Psoas muscle (tissue), 8 donors: ENCODE results near the gene MYO7A. TPM values are rescaled to one million over a fixed set of nuclear protein-coding genes. Genes with fewer than 3 reads are reported as not detected.

Source experiments
- ATAC-seq, 4 donors: fragments of 200-7000 bp; cut with Tn5 transposase; one replicate each; pipeline ENCODE4 v1.9.1; 2020; ENCODE audit warnings: moderate library complexity in 3 of 4, mild to moderate bottlenecking in 2 of 4
- DNase-seq, 2 donors: peaks; one replicate each; pipeline ENCODE4 v3.0.0-alpha.2; 2020
- H3K27ac ChIP-seq: fragments of 200-600 bp; one replicate; pipeline ENCODE4 v1.8.0; 2022
- H3K27me3 ChIP-seq, 3 donors: fragments of 200-600 bp in 1 of 3; one replicate each; pipeline versions ENCODE4 v1.6.1 to v1.8.0; 2013 to 2022; ENCODE audit warnings: low read length in 2 of 3, mild to moderate bottlenecking in 2 of 3, moderate library complexity in 1 of 3; ENCODE audit not compliant: insufficient read depth in 3 of 3
- H3K36me3 ChIP-seq, 2 donors: fragments of 200-600 bp in 1 of 2; one replicate each; pipeline versions ENCODE4 v1.6.1 to v1.8.0; 2013 to 2022; ENCODE audit warnings: low read depth in 1 of 2, mild to moderate bottlenecking in 1 of 2, moderate library complexity in 1 of 2; ENCODE audit not compliant: insufficient read depth in 1 of 2
- H3K4me1 ChIP-seq: fragments of 200-600 bp; one replicate; pipeline ENCODE4 v1.8.0; 2022
- H3K4me3 ChIP-seq: fragments of 200-600 bp; one replicate; pipeline ENCODE4 v1.8.0; 2022; ENCODE audit warnings: mild to moderate bottlenecking
- H3K9me3 ChIP-seq: fragments of 200-600 bp; one replicate; pipeline ENCODE4 v1.8.0; 2022
- CTCF ChIP-seq: fragments of 200-600 bp; IDR thresholded peaks from one replicate; pipeline ENCODE4 v1.8.0; 2022; ENCODE audit warnings: antibody characterized with exemption
- WGBS, 3 donors: extraction: QIAGEN DNeasy Blood & Tissue Kit; methylation state at CpG; one replicate each; pipeline versions ENCODE4 v1.1.6 to v1.1.7; 2013; 5-methylcytosine and 5-hydroxymethylcytosine counted together
- intact Hi-C, 2 donors: fragments of 100-400 bp; cut with DNase I; formaldehyde crosslinking; loops; one replicate each; pipeline versions ENCODE4 v1.11.0 to v1.14.2; 2022
- polyA plus RNA-seq, 3 donors: library from polyadenylated mRNA; stranded (reverse); fragments of 200-250 nt; gene quantifications; one replicate each; pipeline ENCODE4 v1.2.3, GENCODE V29; 2013
- total RNA-seq, 4 donors: library from RNA; stranded (reverse); fragmentation: NEBNext Ultra II Directional in 2 of 4; extraction: Animal tissue kit (Norgen Biotek cat#: 25700) in 2 of 4; gene quantifications; one replicate each; pipeline versions ENCODE4 v1.2.1 to v1.2.4, GENCODE V29; 2021 to 2023
- donor health status: healthy with polysubstance abuse.
- donor health status: DM: no; HTN: no; CAD: no; lungs with moderate emphysema.
- donor health status: Bipolar disorder and iron deficiency.
- donor health status: healthy.
- donor health status: DM: yes; HTN: yes; CAD: no.
- donor health status: DM: no; HTN: no; CAD: no.
- donor health status: DM: no; HTN: no; CAD: no.
- donor health status: DM: yes; HTN: yes; CAD: no.

The MYO7A gene
- total and polyA plus RNA-seq, 7 donors, result 0.62 to 3.0 (median 2.3) TPM

DNA sequence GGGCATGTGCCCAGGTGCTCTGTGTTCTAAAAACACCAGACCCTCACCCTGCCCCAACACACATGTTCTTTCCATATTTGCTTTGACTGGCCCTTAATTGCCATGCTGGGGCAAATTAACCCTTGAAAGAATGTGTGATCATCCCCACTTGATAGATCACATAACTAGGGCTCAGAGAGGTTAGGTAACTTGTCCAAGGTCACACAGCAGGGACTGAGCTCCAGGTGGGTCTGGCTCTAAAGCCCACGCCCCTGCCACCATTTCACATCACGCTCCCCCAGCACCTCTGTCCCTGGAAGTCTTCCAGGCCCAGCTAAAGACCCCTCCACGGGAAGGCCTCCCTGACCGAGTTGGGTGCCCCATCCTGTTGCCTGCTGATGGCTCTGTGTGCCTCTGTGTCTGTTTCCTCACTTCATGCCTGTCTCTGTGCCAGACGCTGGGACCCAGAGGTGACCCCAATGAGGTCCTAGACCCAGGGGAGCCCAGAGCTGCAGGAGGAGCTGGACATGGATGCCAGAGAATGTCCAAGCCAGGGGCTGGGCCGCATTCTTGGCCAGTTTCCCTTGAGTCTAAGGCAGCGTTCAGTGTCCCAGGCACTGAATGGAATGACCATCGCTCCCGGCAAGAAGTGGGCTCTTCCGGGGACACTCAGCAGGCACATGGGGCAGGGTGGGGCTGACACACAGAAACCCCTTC is 79.7 kb downstream of the MYO7A start:
- peak in 1 of 2 donors; percentile 52 for DNase-seq
- Histone ChIP-seq H3K9me3 (no peaks in the 10 kb centered on the region), H3K36me3 (no peaks in the 10 kb centered on the region), H3K4me3 (no peak overlapping the region), H3K4me1 (no peaks in the 10 kb centered on the region), H3K27me3 (no peaks in the 10 kb centered on the region), H3K27ac (no peak overlapping the region)
- whole genome bisulfite sequencing, 3 donors, result 42 to 62% (median 51%) methylated on average over 10 of the region's 10 CpGs
- TF ChIP-seq CTCF, result no peak
- intact Hi-C loops, result no loop called here
- no peak for ATAC-seq

DNA sequence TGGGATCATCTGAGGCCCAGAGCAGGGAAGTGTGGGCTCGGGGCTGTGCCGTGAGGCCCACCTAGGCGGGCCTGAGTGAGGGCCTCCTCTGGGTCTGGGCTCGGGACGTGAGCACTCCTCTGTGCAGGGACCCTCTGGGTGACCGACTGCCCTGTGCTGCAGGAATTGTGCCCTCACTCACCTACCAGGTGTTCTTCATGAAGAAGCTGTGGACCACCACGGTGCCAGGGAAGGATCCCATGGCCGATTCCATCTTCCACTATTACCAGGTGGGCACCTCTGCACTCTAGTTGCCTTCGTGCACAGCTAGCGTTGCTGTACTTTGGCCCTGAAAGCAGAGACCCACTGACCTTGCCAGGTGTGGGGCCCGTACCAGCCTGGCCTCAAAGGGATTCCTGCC is 80.5 kb downstream of the MYO7A start:
- Histone ChIP-seq H3K27ac (no peak overlapping the region), H3K9me3 (no peaks in the 10 kb centered on the region), H3K4me1 (no peaks in the 10 kb centered on the region), H3K4me3 (no peak overlapping the region), H3K27me3 (no peaks in the 10 kb centered on the region), H3K36me3 (no peaks in the 10 kb centered on the region)
- ATAC-seq (no peak), DNase-seq (no peak)
- 83 to 96% (median 96%) methylated on average over 11 of the region's 11 CpGs for WGBS, 3 donors
- TF ChIP-seq CTCF, result no peak
- intact Hi-C loops, result no loop called here

DNA sequence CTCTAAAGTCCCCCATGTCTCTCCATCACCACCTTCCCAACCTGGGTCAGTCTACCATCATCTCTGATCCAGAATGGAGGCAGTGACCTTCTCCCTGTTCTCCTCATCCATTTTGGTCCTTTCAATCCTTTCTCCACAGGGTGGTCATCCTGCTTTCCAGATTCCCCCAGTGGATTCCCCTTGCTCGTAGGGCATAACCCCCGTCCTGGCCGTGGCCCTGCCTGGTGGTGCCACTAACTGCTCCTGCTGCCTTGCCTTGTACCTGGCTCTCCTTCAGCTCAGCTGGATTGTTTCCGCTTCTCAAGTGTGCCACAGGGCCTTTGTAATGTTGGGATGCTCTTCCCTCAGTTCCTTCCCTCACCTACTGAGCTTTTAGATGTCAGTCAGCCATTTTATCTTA is 81.6 kb downstream of the MYO7A start:
- Histone ChIP-seq H3K4me1 (no peaks in the 10 kb centered on the region), H3K36me3 (no peaks in the 10 kb centered on the region), H3K9me3 (no peaks in the 10 kb centered on the region), H3K4me3 (no peak overlapping the region), H3K27me3 (no peaks in the 10 kb centered on the region), H3K27ac (no peak overlapping the region)
- intact Hi-C loops, result no loop called here
- 85 to 96% (median 88%) methylated on average over 4 of the region's 4 CpGs for WGBS, 3 donors
- DNase-seq (no peak), ATAC-seq (no peak)
- TF ChIP-seq CTCF, result no peak

DNA sequence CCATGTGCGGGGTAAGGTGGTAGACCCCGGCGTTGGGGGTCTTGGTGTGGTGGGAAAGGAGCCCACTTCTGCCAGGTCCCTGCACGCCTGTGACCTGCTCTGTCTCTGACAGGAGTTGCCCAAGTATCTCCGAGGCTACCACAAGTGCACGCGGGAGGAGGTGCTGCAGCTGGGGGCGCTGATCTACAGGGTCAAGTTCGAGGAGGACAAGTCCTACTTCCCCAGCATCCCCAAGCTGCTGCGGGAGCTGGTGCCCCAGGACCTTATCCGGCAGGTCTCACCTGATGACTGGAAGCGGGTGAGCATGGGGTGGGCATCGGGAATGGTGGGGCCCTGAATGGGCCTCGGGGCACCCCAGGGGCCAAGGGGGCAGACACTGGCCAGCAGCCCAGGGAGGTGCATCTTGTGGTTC is 83.0 kb downstream of the MYO7A start:
- no peak for ATAC-seq
- no peak for TF ChIP-seq CTCF
- Histone ChIP-seq H3K27me3 (no peaks in the 10 kb centered on the region), H3K4me3 (no peak overlapping the region), H3K9me3 (no peaks in the 10 kb centered on the region), H3K4me1 (no peaks in the 10 kb centered on the region), H3K36me3 (no peaks in the 10 kb centered on the region), H3K27ac (no peak overlapping the region)
- peak in 1 of 2 donors; percentile 39 for DNase-seq
- WGBS, 3 donors, result 90 to 94% (median 93%) methylated on average over 14 of the region's 14 CpGs
- intact Hi-C loops, result no loop called here
